B cell (primary cell): Measurements from ENCODE around the gene APBA2.

Experiments
- EZH2 ChIP-seq: IDR thresholded peaks from 2 replicates; pipeline ENCODE4 v1.6.1; 2012; ENCODE audit warnings: borderline replicate concordance, low read depth, mild to moderate bottlenecking, moderate library complexity, low read length; ENCODE audit not compliant: insufficient read depth, poor library complexity, severe bottlenecking
- TF ChIP-seq, protein P1 (sequence below): fragments of 200-600 bp; IDR thresholded peaks from one replicate; pipeline ENCODE4 v1.8.0; 2022; ENCODE audit warnings: antibody characterized with exemption, mild to moderate bottlenecking

DNA sequence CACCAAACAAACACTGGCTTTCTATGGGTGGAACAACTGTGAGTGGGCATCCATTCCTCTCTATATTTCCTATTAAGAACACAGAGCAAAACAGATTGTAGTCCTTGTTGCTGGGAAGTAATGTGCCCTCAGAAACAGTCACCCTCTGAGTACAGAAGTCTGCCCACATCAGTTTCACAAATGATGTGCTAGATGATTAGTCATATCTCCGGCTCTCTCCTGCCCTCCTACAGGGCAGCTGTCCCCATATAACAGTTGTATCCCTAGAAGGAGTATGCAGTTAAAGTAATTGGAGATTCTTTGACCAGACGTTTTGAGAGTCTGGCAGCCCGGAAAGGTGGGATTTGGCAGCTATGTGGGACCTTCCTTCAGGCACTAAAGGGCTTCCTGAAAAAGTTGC lies 159.9 kb downstream of the APBA2 start:
- TF ChIP-seq, protein P1, sequence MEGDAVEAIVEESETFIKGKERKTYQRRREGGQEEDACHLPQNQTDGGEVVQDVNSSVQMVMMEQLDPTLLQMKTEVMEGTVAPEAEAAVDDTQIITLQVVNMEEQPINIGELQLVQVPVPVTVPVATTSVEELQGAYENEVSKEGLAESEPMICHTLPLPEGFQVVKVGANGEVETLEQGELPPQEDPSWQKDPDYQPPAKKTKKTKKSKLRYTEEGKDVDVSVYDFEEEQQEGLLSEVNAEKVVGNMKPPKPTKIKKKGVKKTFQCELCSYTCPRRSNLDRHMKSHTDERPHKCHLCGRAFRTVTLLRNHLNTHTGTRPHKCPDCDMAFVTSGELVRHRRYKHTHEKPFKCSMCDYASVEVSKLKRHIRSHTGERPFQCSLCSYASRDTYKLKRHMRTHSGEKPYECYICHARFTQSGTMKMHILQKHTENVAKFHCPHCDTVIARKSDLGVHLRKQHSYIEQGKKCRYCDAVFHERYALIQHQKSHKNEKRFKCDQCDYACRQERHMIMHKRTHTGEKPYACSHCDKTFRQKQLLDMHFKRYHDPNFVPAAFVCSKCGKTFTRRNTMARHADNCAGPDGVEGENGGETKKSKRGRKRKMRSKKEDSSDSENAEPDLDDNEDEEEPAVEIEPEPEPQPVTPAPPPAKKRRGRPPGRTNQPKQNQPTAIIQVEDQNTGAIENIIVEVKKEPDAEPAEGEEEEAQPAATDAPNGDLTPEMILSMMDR, result no peak
- TF ChIP-seq EZH2, result no peak
